ENCODE results near the gene CLTC. TPM values are rescaled to one million over a fixed set of nuclear protein-coding genes. Genes with fewer than 3 reads are reported as not detected.
A peak's percentile ranks its signal among the peaks of the same experiment; 100 is the strongest.

CLTC gene
- total RNA-seq, 1 donor = 112 TPM

DNA sequence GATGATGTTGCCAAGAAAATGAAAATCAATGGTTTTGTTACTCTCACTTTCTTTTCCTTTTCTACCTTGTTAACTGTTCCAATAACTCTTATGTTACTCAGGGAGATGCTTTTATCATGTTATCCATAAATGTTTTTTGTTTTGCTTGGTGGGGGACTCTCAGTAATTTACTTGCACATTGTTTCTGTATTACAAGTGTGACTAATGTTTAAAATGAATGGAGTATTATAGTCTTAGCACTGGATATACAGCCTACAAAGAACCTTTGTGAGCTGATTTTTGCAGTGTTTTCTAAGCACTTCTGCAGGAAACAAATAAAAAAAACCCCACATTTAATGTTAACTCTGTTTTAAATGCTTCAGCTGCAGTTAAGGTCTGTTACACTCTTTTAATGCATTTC, 99.8 kb downstream of the CLTC start:
- Histone ChIP-seq H3K4me3 (ENCODE audit: low read length) (no peak overlapping the region), H3K9me3 (ENCODE audit: low read depth, low read length) (no peaks in the 10 kb centered on the region), H3K27me3 (ENCODE audit: insufficient read depth, low read length) (no peaks in the 10 kb centered on the region), H3K4me1 (ENCODE audit: insufficient read depth, low read length) (peaks cover 38% of the 10 kb centered on the region)

DNA sequence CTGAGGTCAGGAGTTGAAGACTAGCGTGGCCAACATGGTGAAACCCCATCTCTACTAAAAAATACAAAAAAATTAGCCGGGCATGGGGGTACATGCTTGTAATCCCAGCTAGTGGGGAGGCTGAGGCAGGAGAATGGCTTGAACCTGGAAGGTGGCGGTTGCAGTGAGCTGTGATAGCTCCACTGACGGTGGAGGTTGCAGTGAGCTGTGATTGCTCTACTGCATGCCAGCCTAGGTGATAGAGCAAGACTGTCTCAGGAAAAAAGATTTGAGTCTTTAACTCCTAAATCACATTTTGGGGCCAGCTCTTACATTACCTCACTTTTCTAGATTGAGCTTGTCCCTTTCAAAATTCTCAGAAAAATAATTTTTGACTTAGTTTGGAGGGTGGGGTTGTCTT, 102.9 kb downstream of the CLTC start:
- Histone ChIP-seq H3K4me3 (ENCODE audit: low read length) (no peak overlapping the region), H3K4me1 (ENCODE audit: insufficient read depth, low read length) (peaks cover 57% of the 10 kb centered on the region), H3K9me3 (ENCODE audit: low read depth, low read length) (no peaks in the 10 kb centered on the region), H3K27me3 (ENCODE audit: insufficient read depth, low read length) (no peaks in the 10 kb centered on the region)

DNA sequence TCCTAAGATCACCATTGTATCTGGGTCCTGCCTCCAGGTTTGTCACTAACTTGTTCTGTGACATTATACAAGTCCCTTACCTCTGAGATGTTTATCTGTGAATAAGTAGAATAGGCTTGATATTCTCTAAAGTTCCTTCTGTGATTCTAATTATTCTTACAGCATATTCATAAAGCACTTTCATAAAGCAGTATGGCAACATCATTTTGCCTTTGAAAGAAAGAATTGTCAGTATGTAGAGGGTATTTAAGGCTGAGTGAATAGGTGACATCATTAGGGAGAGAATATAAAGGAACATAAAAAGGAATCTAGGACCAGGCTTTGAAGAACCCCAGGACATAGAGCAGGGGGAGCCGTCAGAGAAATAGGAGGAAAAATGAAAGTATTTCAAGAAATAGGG, 103.3 kb downstream of the CLTC start:
- Histone ChIP-seq H3K27me3 (ENCODE audit: insufficient read depth, low read length) (no peaks in the 10 kb centered on the region), H3K9me3 (ENCODE audit: low read depth, low read length) (no peaks in the 10 kb centered on the region), H3K4me1 (ENCODE audit: insufficient read depth, low read length) (peaks cover 57% of the 10 kb centered on the region), H3K4me3 (ENCODE audit: low read length) (no peak overlapping the region)

DNA sequence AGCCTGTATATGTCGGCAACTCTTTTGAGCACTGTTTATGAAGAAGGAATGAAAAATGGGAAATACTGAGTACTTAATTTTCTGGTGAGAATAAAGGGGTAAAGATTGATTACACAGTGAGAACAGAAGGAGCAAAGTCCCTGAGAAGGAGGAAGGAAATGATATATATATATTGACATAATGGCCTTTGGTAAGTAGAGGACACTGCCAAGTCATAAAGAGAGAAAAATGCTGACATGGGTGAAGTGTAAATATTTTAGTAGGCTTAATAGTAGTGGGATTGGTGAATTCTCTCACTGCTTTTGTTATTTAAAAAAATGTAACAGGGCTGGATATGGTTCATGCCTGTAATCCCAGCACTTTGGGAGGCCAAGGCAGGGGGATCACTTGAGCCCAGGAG, 103.9 kb downstream of the CLTC start:
- H3K27me3 ChIP-seq (ENCODE audit: insufficient read depth, low read length) = no peaks in the 10 kb centered on the region
- no peak overlapping the region for H3K4me3 ChIP-seq (ENCODE audit: low read length)
- H3K9me3 ChIP-seq (ENCODE audit: low read depth, low read length) = no peaks in the 10 kb centered on the region
- peaks cover 58% of the 10 kb centered on the region for H3K4me1 ChIP-seq (ENCODE audit: insufficient read depth, low read length)

DNA sequence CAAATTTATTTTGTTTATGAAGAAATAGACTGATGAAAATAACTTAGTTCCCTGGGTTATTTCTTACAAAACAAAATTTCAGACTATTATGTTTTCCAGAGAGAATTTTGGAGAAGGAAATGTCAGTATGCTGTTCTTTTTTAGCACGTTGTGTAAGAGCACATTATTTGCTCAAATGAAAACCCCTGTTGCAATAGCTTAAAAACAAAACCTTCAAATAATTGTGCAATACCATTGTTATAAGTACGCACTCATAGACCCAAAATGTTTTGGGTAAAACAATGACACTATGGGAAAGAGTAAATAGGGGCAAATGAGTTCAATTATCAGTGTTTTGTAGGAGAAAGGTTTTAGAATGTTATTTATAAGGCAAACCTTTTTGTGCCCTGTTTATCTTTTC, 106.0 kb downstream of the CLTC start:
- Histone ChIP-seq H3K9me3 (ENCODE audit: low read depth, low read length) (no peaks in the 10 kb centered on the region), H3K4me1 (ENCODE audit: insufficient read depth, low read length) (peaks cover 76% of the 10 kb centered on the region), H3K27me3 (ENCODE audit: insufficient read depth, low read length) (no peaks in the 10 kb centered on the region), H3K4me3 (ENCODE audit: low read length) (no peak overlapping the region)

DNA sequence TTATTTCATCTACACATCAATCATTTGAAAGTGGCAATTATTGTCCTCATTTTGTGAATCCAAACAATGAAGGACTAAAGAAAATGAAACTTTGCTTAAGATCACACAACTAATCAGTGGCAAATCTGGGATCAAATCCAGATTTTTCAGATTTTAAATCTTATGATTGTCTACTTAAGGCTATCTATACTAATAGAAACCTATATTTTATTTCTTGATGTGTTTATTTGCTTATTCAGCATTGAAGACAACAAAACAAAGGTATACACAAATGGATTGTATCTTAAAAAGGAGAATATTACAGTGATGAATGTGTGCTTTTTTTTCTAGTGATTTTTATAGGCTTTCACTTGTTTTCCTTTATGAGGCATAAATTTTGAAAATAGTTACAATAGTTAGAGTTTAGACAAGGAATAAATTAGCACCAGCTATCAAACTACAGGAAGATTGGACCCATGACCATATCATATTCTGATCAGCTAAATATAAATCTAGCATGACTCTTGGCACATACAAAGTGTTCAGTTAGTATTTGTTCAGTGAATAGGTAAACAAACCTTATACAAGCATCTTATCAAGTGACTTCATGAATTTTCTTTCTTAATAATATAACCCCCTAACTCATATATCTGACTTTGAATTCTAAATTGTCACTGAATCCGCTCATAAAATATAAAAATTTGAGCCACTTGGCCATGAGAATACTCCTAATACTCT, 108.3 kb downstream of the CLTC start:
- no peaks in the 10 kb centered on the region for H3K9me3 ChIP-seq (ENCODE audit: low read depth, low read length)
- H3K4me1 ChIP-seq (ENCODE audit: insufficient read depth, low read length) = peaks cover 64% of the 10 kb centered on the region
- no peaks in the 10 kb centered on the region for H3K27me3 ChIP-seq (ENCODE audit: insufficient read depth, low read length)
- H3K4me3 ChIP-seq (ENCODE audit: low read length) = no peak overlapping the region

DNA sequence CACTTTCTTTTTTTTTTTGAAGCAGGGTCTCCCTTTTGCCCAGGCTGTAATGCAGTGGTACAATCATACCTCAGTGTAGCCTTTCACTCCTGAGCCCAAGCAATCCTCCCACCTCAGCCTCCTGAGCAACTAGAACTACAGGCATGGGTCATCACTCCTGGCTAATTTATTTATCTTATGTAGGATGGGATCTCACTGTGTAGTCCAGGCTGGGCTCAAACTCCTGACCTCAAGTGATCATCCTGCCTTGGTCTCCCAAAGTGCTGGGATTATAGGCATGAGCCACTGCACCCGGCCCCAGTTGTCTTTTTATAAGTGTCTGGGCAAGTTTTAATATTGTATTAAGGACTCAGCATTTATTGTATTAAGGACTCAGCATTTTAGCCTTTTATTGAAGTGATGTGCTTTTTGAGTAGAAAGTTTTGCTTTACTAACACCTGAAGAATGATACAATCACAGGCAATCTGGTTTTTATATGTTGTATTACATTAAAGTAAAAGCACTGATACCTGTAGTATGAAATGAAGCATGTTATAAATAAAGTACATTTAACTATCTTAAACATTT, 110.7 kb downstream of the CLTC start:
- H3K4me1 ChIP-seq (ENCODE audit: insufficient read depth, low read length) = peaks cover 41% of the 10 kb centered on the region

DNA sequence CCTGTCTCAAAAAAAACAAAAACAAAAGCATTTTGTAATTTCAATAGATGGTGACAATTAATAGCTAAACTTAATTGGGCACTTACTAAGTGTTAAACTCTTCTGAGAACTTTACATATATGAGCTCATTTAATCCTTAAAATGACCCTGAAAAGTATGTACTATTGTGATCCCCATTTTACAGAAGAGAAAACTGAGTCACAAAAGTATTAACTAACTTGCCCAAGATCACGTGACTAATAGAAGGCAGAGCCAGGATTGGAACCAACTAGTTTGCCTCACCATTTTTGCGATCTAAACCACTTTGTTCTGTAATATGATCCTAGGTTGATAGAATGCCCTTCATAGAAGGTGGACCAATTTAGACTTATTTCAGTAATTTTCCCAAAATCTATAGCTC, 114.0 kb downstream of the CLTC start:
- Histone ChIP-seq H3K4me1 (ENCODE audit: insufficient read depth, low read length) (peaks cover 22% of the 10 kb centered on the region), H3K4me3 (ENCODE audit: low read length) (no peak overlapping the region), H3K27me3 (ENCODE audit: insufficient read depth, low read length) (no peaks in the 10 kb centered on the region), H3K9me3 (ENCODE audit: low read depth, low read length) (no peaks in the 10 kb centered on the region)

More for the DNA sequence above, 110.7 kb downstream of the CLTC start:
- Histone ChIP-seq H3K9me3 (ENCODE audit: low read depth, low read length) (no peaks in the 10 kb centered on the region), H3K27me3 (ENCODE audit: insufficient read depth, low read length) (no peaks in the 10 kb centered on the region), H3K4me3 (ENCODE audit: low read length) (peak overlapping the region; percentile 28)

DNA sequence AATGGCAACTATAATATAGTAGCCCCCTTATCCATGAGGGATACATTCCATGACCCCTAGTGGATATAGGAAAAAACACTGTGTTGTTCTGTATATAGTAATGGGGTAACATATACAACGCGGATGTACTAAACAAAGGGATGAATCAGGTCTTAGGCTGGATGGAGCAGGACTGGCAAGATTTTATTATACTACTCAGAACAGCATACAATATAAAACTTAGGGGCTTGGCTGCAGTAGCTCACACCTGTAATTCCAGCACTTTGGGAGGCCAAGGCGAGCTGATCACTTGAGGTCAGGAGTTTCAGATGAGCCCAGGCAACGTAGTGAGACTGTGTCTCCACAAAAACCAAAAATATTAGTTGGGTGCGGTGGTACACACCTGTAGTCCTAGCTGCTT, 114.5 kb downstream of the CLTC start:
- no peak overlapping the region for H3K4me3 ChIP-seq (ENCODE audit: low read length)
- H3K27me3 ChIP-seq (ENCODE audit: insufficient read depth, low read length) = no peaks in the 10 kb centered on the region
- H3K4me1 ChIP-seq (ENCODE audit: insufficient read depth, low read length) = peaks cover 17% of the 10 kb centered on the region
- H3K9me3 ChIP-seq (ENCODE audit: low read depth, low read length) = no peaks in the 10 kb centered on the region

DNA sequence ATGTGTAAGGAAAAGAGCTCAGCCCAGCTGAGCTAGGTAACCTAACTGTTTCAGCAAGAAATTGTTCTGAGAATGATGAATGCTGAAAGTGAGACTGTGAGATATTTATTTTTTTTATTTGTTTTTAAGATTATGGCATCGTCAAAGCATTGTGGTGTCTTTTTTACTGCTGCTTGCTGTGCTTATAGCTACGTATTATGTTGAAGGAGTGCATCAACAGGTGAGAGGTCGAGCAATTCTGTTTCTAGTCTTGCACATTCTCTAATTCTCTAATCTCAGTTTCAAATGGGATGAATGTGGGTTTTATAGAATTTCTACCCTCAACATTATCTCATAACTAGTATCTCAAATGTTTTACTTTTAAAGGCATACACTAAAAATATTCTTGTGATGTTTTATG, 117.6 kb downstream of the CLTC start:
- Histone ChIP-seq H3K27me3 (ENCODE audit: insufficient read depth, low read length) (no peaks in the 10 kb centered on the region), H3K9me3 (ENCODE audit: low read depth, low read length) (no peaks in the 10 kb centered on the region), H3K4me1 (ENCODE audit: insufficient read depth, low read length) (no peaks in the 10 kb centered on the region), H3K4me3 (ENCODE audit: low read length) (no peak overlapping the region)

DNA sequence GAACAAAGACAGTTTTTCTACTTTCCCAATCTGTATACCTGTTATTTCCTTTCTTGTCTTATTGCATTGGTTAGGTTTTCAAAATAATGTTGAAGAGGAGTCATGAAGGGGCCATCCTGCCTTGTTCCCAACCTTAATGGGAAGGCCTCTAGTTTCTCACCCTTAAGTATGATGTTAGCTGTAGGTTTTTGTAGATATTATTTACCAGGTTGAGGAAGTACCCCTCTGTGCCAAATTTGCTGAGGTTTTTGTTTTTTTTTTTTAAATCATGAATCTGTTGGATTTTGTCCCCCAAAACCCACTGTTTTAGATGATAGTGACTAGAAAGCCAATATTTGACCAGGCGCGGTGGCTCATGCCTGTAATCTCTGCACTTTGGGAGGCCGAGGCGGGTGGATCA, 124.1 kb downstream of the CLTC start:
- Histone ChIP-seq H3K4me1 (ENCODE audit: insufficient read depth, low read length) (no peaks in the 10 kb centered on the region), H3K9me3 (ENCODE audit: low read depth, low read length) (no peaks in the 10 kb centered on the region), H3K27me3 (ENCODE audit: insufficient read depth, low read length) (no peaks in the 10 kb centered on the region), H3K4me3 (ENCODE audit: low read length) (no peak overlapping the region)

DNA sequence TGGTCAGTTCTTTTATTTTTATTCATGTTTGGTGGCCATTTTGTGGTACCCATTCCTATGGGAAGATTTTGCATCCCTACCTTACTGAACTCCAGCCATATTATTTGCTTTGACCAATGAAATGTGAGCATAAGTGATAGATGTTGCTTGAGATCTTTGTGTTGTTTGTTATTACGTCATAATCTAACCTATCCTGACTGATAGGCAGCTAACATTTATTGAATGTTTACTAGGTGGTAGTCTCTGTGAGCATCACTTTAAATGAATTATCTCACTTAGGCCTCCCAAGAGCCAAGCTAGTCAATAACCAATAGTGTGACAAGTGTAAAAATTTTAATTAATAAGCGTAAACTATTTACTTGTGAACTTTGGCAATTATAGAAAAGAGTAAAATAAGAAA, 125.3 kb downstream of the CLTC start:
- H3K4me1 ChIP-seq (ENCODE audit: insufficient read depth, low read length) = no peaks in the 10 kb centered on the region
- H3K27me3 ChIP-seq (ENCODE audit: insufficient read depth, low read length) = no peaks in the 10 kb centered on the region
- no peaks in the 10 kb centered on the region for H3K9me3 ChIP-seq (ENCODE audit: low read depth, low read length)
- no peak overlapping the region for H3K4me3 ChIP-seq (ENCODE audit: low read length)

Other genes with a start within 250 kb of the CLTC start
- gene DHX40, start 54.3 kb upstream of the CLTC start, total RNA-seq = 85.1 TPM
- 6.9 TPM for gene PTRH2, start 87.5 kb downstream of the CLTC start, total RNA-seq
- gene VMP1, start 87.8 kb downstream of the CLTC start, total RNA-seq = 460 TPM